ENCODE results near the gene BNC2. TPM values are rescaled to one million over a fixed set of nuclear protein-coding genes. Genes with fewer than 3 reads are reported as not detected.
"Not testable (repeated sequence)": the region's sequence is repeated elsewhere in the genome, so short reads cannot be mapped to it uniquely, and the experiment has no call there.

BNC2 gene
- total RNA-seq, 1 donor from 2014 or later, result 2.4 TPM

DNA sequence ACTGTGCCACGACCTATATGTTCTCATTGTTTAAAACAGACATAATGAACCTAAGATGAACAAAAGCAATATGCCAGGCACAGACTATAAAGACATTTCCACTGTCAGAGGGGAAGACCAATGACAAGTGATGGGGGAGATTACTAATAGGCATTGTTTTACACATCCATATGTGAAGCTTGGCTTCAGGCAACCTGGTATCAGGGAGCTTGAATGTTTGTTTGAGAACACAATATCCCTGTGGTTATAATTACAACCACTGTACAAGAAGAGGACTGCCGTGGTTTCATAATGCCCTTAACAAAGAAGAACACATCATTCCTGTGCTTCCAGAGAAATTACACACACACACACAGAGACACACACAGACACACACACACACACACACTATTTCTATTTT lies 385.7 kb downstream of the BNC2 start:
- Histone ChIP-seq H3K4me3 (no peak overlapping the region), H4K20me1 (ENCODE audit: low read depth) (no peaks in the 10 kb centered on the region), H3K9me3 (ENCODE audit: low read depth) (no peaks in the 10 kb centered on the region), H3K4me2 (no peak overlapping the region), H3K36me3 (no peaks in the 10 kb centered on the region), H3K4me1 (peaks cover 49% of the 10 kb centered on the region), H3K27me3 (no peaks in the 10 kb centered on the region), H3F3A (ENCODE audit: low read depth) (peaks cover 19% of the 10 kb centered on the region), H3K27ac (no peak overlapping the region), H3K9ac (no peak overlapping the region), H2AFZ (replicated peaks) (no peak overlapping the region), H3K79me2 (ENCODE audit: low read depth) (no peaks in the 10 kb centered on the region)
- H3K36me3 Mint-ChIP-seq, result no peaks in the 10 kb centered on the region
- H3K9me3 Mint-ChIP-seq, result no peaks in the 10 kb centered on the region
- H3K4me3 Mint-ChIP-seq, result no peak overlapping the region
- H3K27me3 Mint-ChIP-seq (ENCODE audit: insufficient read depth, low read depth), result peaks cover 2% of the 10 kb centered on the region
- TF ChIP-seq EZH2 (IDR thresholded peaks at IDR 0.05), result no peak
- no peak for TF ChIP-seq EZH2phosphoT487 (IDR thresholded peaks at IDR 0.05)
- TF ChIP-seq, protein P1, sequence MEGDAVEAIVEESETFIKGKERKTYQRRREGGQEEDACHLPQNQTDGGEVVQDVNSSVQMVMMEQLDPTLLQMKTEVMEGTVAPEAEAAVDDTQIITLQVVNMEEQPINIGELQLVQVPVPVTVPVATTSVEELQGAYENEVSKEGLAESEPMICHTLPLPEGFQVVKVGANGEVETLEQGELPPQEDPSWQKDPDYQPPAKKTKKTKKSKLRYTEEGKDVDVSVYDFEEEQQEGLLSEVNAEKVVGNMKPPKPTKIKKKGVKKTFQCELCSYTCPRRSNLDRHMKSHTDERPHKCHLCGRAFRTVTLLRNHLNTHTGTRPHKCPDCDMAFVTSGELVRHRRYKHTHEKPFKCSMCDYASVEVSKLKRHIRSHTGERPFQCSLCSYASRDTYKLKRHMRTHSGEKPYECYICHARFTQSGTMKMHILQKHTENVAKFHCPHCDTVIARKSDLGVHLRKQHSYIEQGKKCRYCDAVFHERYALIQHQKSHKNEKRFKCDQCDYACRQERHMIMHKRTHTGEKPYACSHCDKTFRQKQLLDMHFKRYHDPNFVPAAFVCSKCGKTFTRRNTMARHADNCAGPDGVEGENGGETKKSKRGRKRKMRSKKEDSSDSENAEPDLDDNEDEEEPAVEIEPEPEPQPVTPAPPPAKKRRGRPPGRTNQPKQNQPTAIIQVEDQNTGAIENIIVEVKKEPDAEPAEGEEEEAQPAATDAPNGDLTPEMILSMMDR (IDR thresholded peaks at IDR 0.05), result no peak
- H3K4me1 Mint-ChIP-seq, result peaks cover 20% of the 10 kb centered on the region
- DNase-seq (ENCODE audit: low spot score), result no peak
- H3K27ac Mint-ChIP-seq, result no peak overlapping the region

DNA sequence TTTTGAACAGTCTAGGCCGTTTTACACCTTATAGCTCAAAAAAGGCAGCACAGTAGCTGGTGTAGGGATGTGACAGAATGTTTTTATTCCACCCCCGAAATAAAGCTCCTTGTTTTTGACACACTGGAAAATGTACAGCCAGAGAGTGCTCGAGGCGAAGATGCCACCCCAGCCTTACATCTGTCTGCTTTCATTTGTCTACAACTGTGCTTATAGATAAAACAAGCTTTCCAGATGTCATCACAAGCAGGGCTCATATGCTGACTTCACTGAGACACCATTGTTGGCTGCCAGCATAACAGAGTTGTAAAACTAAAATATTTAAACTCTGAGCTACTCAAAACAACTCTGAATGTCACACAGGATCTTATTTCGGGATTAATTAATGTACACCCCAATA lies 386.3 kb downstream of the BNC2 start:
- Histone ChIP-seq H3K36me3 (no peaks in the 10 kb centered on the region), H3K4me2 (no peak overlapping the region), H3K79me2 (ENCODE audit: low read depth) (no peaks in the 10 kb centered on the region), H3K27me3 (no peaks in the 10 kb centered on the region), H3F3A (ENCODE audit: low read depth) (peaks cover 19% of the 10 kb centered on the region), H3K4me3 (no peak overlapping the region), H3K9ac (no peak overlapping the region), H2AFZ (replicated peaks) (peak overlapping the region; percentile 60), H3K4me1 (peaks cover 44% of the 10 kb centered on the region), H3K27ac (no peak overlapping the region), H3K9me3 (ENCODE audit: low read depth) (no peaks in the 10 kb centered on the region), H4K20me1 (ENCODE audit: low read depth) (no peaks in the 10 kb centered on the region)
- Mint-ChIP-seq H3K36me3 (no peaks in the 10 kb centered on the region), H3K4me1 (peaks cover 20% of the 10 kb centered on the region), H3K4me3 (no peak overlapping the region), H3K9me3 (no peaks in the 10 kb centered on the region), H3K27me3 (ENCODE audit: insufficient read depth, low read depth) (peaks cover 2% of the 10 kb centered on the region), H3K27ac (no peak overlapping the region)
- TF ChIP-seq, protein P1 (IDR thresholded peaks at IDR 0.05), result no peak
- TF ChIP-seq EZH2 (IDR thresholded peaks at IDR 0.05) (no peak), EZH2phosphoT487 (IDR thresholded peaks at IDR 0.05) (no peak)
- DNase-seq (ENCODE audit: low spot score), result no peak

DNA sequence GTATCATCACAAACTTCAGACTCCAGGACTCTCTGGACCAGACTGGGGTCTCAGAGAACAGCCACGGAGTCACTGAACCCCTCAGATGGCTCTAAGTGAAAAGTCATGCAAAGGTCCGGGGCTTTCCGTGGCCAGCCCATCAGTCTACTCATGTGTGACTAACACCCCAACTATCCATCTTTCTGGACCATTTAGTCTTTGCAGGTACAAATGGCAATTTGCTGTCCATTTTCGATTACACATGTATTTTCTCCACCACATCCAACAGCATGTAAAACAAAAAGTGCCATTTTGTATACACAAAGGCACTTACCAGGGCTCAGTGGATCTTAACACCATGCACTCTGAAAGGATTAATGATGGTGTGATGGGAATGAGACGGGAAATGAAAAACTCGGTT lies 387.7 kb downstream of the BNC2 start:
- H3K27me3 Mint-ChIP-seq (ENCODE audit: insufficient read depth, low read depth), result peaks cover 2% of the 10 kb centered on the region
- no peaks in the 10 kb centered on the region for H3K9me3 ChIP-seq (ENCODE audit: low read depth)
- no peaks in the 10 kb centered on the region for H3K79me2 ChIP-seq (ENCODE audit: low read depth)
- H3F3A ChIP-seq (ENCODE audit: low read depth), result peaks cover 19% of the 10 kb centered on the region
- H3K4me2 ChIP-seq, result no peak overlapping the region
- no peak overlapping the region for H3K27ac ChIP-seq
- no peak overlapping the region for H2AFZ ChIP-seq (replicated peaks)
- no peaks in the 10 kb centered on the region for H3K36me3 ChIP-seq
- H3K36me3 Mint-ChIP-seq, result no peaks in the 10 kb centered on the region
- H3K4me3 ChIP-seq, result no peak overlapping the region
- no peaks in the 10 kb centered on the region for H3K9me3 Mint-ChIP-seq
- TF ChIP-seq EZH2phosphoT487 (IDR thresholded peaks at IDR 0.05) (no peak), EZH2 (IDR thresholded peaks at IDR 0.05) (no peak)
- TF ChIP-seq, protein P1 (IDR thresholded peaks at IDR 0.05), result no peak
- H3K27me3 ChIP-seq, result no peaks in the 10 kb centered on the region
- no peak overlapping the region for H3K9ac ChIP-seq
- H4K20me1 ChIP-seq (ENCODE audit: low read depth), result no peaks in the 10 kb centered on the region
- peak overlapping the region; percentile 66 for H3K27ac Mint-ChIP-seq
- DNase-seq (ENCODE audit: low spot score), result no peak
- H3K4me1 ChIP-seq, result peaks cover 30% of the 10 kb centered on the region
- H3K4me3 Mint-ChIP-seq, result no peak overlapping the region
- H3K4me1 Mint-ChIP-seq, result peaks cover 23% of the 10 kb centered on the region

DNA sequence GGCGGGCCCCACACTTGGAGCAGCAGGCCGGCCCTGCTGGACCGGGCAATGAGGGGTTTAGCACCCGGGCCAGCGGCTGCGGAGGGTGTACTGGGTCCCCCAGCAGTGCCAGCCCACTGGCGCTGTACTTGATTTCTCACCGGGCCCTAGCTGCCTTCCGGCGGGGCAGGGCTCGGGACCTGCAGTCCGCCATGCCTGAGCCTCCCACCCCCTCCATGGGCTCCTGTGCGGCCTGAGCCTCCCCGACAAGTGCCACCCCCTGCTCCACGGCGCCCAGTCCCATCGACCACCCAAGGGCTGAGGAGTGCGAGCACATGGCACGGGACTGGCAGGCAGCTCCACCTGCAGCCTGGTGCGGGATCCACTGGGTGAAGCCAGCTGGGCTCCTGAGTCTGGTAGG lies 389.9 kb downstream of the BNC2 start:
- not testable (repeated sequence) for H3K4me3 Mint-ChIP-seq; H3K4me1 Mint-ChIP-seq; H3K27ac Mint-ChIP-seq; H3K79me2 ChIP-seq (ENCODE audit: low read depth); H3K27me3 Mint-ChIP-seq (ENCODE audit: insufficient read depth, low read depth); H2AFZ ChIP-seq (replicated peaks); H3F3A ChIP-seq (ENCODE audit: low read depth); H3K36me3 ChIP-seq; DNase-seq (ENCODE audit: low spot score); H3K9me3 ChIP-seq (ENCODE audit: low read depth); H3K36me3 Mint-ChIP-seq; H4K20me1 ChIP-seq (ENCODE audit: low read depth); H3K9ac ChIP-seq; H3K4me3 ChIP-seq; H3K27ac ChIP-seq; H3K27me3 ChIP-seq; H3K9me3 Mint-ChIP-seq; H3K4me2 ChIP-seq
- H3K4me1 ChIP-seq, result peaks cover 13% of the 10 kb centered on the region
